Naive B cell (primary cell): ENCODE results near the gene SPATA46. TPM values are rescaled to one million over a fixed set of nuclear protein-coding genes. Genes with fewer than 3 reads are reported as not detected.
"Not testable (repeated sequence)": the region's sequence is repeated elsewhere in the genome, so short reads cannot be mapped to it uniquely, and the experiment has no call there.

Experiments used
- ATAC-seq, 2 donors: fragments of 150-1000 bp; cut with Tn5 transposase; 2 replicates each; pipeline ENCODE4 v1.10.0; 2021; ENCODE audit warnings: low read depth in 2 of 2, mild to moderate bottlenecking in 2 of 2, moderate library complexity in 2 of 2
- DNase-seq: peaks from one replicate; pipeline ENCODE4 v3.0.0; 2022
- H3K27ac Mint-ChIP-seq, 6 donors: one replicate each; pipeline ENCODE4 v1.8.0; 2020 to 2022; ENCODE audit warnings: mild to moderate bottlenecking in 6 of 6, mixed read lengths in 6 of 6, moderate library complexity in 5 of 6, inconsistent platforms in 2 of 6
- H3K27me3 Mint-ChIP-seq, 3 donors: one replicate each; pipeline ENCODE4 v1.8.0; 2021 to 2022; ENCODE audit warnings: mixed read lengths in 3 of 3, mild to moderate bottlenecking in 1 of 3
- H3K36me3 Mint-ChIP-seq, 2 donors: one replicate each; pipeline ENCODE4 v1.8.0; 2020 to 2022; ENCODE audit warnings: mixed read lengths in 2 of 2, inconsistent platforms in 1 of 2, mild to moderate bottlenecking in 1 of 2
- H3K4me1 Mint-ChIP-seq, 3 donors: one replicate each; pipeline ENCODE4 v1.8.0; 2020 to 2022; ENCODE audit warnings: mixed read lengths in 3 of 3, inconsistent platforms in 1 of 3, mild to moderate bottlenecking in 1 of 3, moderate library complexity in 1 of 3
- H3K4me3 Mint-ChIP-seq, 8 donors: one replicate each; pipeline ENCODE4 v1.8.0; 2020 to 2022; ENCODE audit warnings: mild to moderate bottlenecking in 8 of 8, mixed read lengths in 8 of 8, moderate library complexity in 8 of 8, inconsistent platforms in 2 of 8
- H3K9me3 Mint-ChIP-seq, 7 donors: one replicate each; pipeline ENCODE4 v1.8.0; 2020 to 2022; ENCODE audit warnings: mixed read lengths in 7 of 7, mild to moderate bottlenecking in 5 of 7, inconsistent platforms in 2 of 7, moderate library complexity in 1 of 7
- polyA plus RNA-seq, 6 donors: library from polyadenylated mRNA; unstranded; fragments of 300-500 nt; fragmentation: Illumina TruSeq; gene quantifications; one replicate each; pipeline ENCODE4 v1.2.3, GENCODE V29; 2021; ENCODE audit warnings: low read depth in 6 of 6

Gene SPATA46
- polyA plus RNA-seq, 6 donors from 2014 or later, result not detected

DNA sequence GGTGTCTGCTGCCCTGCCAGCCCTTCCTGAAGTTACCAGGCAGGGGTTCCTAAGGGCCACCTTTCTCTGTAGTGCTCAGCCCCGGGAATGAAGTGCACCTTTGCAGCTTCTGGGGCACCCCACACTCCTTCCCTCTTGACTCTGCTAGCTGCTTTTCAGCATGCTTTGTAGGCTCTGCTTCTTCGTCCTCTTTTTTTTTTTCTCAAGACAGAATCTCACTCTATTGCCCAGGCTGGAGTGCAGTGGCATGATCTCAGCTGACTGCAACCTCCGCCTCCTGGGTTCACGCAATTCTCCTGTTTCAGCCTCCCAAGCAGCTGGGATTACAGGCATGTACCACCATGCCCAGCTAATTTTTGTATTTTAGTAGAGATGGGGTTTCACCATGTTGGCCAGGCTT is 24.8 kb downstream of the SPATA46 start:
- not testable (repeated sequence) for H3K4me3 Mint-ChIP-seq, DNase-seq, ATAC-seq, H3K4me1 Mint-ChIP-seq, H3K36me3 Mint-ChIP-seq, H3K9me3 Mint-ChIP-seq
- Mint-ChIP-seq H3K27me3 (peaks cover 8 to 51% (median 22%) of the 10 kb centered on the region in 3 donors), H3K27ac (peak overlapping the region in 1 of 6 donors; percentile 28)

DNA sequence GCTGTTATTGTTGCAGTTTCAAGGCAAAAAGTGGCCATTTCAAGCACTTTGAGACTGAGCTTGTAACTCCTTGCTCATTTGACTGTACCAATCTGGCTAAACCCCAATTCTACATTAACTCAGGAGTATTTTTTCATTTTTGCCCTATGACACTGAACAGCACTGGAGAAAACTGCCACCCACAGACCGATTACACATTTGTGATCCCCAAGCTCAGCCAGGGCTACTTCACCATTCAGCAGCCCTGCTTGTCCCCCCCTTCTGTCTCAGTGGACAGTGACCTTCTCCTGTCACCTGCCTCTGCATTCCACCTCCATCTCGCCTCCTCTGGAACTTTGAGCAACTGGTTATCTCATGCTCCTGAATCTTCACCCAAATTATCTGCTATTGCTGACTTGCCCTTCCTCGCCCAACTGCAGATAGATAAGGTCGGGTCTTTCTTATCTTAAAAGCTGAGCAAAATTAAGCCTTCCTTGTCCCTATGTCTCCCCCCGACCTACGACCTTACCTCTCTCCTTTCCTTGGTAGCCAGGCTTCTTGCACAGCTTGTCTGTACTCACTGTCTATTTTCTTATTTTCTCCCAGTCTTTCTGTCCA is 25.3 kb downstream of the SPATA46 start:
- Mint-ChIP-seq H3K27ac (peak overlapping the region in 1 of 6 donors; percentile 60), H3K27me3 (peaks cover 8 to 48% (median 20%) of the 10 kb centered on the region in 3 donors), H3K9me3 (no peaks in the 10 kb centered on the region), H3K36me3 (no peaks in the 10 kb centered on the region), H3K4me1 (no peaks in the 10 kb centered on the region), H3K4me3 (no peak overlapping the region)
- DNase-seq, result no peak
- no peak for ATAC-seq

DNA sequence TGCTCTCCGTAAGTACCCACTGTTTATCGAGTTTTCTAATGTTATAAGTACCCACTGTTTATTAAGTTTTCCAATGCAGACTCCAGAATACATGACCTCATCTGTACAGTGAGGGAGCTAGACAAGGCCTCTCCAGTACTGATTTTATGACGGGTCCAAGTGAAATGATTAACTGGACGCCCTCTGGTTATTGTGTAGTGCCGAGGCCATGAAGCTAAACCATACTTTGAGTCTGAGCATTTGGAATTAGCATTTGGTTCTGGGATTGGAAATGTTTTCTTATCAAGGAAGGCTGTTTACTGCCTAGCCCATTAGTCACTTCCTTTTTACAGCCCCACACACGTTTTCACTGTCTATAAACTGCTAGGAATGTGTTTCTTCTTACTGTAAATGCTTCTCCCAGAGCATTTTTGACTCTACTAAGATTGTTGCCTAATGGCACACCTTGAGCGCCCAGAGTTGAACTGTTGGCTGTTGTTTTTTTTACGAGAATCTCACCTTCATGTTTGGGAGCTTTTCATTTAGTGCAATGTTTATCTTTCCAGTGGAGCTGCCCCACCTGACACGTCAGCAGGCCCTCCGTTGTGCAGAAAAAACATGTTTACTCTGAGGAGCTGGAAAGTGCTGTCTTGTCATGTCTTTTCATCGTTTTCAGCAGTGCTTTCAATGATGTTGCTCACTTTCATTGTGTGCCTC is 26.9 kb downstream of the SPATA46 start:
- Mint-ChIP-seq H3K9me3 (no peaks in the 10 kb centered on the region), H3K36me3 (no peaks in the 10 kb centered on the region), H3K4me1 (no peaks in the 10 kb centered on the region), H3K4me3 (no peak overlapping the region), H3K27ac (no peak overlapping the region), H3K27me3 (peaks cover 0 to 38% (median 15%) of the 10 kb centered on the region in 3 donors)
- DNase-seq, result no peak
- no peak for ATAC-seq

DNA sequence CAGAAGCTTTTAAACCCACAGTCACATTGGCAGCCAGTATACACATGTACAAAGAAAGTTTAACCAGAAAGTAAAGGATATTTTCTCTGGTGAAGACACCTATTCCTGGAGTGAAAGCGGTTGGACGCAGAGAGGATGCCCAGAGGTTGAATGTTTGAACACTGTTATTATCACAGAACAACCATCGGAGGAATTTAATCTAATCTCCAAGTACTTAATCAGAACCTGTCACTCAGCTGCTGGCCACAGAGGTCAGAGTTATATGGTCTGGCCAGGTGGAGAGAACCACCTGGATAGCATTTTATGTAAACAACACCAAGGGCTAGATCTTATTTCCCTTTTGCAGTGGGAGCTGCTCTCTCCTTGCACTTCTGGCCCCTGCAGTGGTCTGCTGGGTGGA is 29.4 kb downstream of the SPATA46 start:
- Mint-ChIP-seq H3K27me3 (peaks cover 11 to 34% (median 14%) of the 10 kb centered on the region in 3 donors), H3K4me1 (no peaks in the 10 kb centered on the region), H3K9me3 (no peaks in the 10 kb centered on the region), H3K36me3 (no peaks in the 10 kb centered on the region), H3K4me3 (no peak overlapping the region), H3K27ac (no peak overlapping the region)
- DNase-seq, result no peak
- no peak for ATAC-seq

DNA sequence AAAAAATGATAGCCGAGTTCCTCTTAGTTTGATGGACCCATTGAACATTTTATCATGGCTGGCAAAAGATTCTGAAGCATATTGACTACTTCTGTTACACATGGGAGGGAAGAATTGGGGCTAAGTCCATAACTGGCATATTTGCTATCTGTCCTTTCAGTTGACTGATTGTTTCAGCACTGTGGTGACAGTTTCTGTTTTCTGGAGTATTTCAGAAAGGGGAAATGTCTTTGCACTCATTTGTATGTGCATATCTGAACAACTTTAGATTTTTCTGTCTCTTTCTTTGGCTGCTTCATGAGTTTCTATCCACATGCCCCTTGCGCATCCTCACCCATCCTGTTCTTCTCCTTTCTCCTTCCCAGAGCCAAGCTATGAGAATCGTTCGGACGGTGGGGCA is 33.2 kb downstream of the SPATA46 start:
- H3K27ac Mint-ChIP-seq, result no peak overlapping the region
- no peak for DNase-seq
- no peaks in the 10 kb centered on the region for H3K4me1 Mint-ChIP-seq
- H3K36me3 Mint-ChIP-seq, result no peaks in the 10 kb centered on the region
- peaks cover 20 to 28% (median 27%) of the 10 kb centered on the region in 3 donors for H3K27me3 Mint-ChIP-seq
- ATAC-seq, result no peak
- H3K4me3 Mint-ChIP-seq, result no peak overlapping the region
- no peaks in the 10 kb centered on the region for H3K9me3 Mint-ChIP-seq

DNA sequence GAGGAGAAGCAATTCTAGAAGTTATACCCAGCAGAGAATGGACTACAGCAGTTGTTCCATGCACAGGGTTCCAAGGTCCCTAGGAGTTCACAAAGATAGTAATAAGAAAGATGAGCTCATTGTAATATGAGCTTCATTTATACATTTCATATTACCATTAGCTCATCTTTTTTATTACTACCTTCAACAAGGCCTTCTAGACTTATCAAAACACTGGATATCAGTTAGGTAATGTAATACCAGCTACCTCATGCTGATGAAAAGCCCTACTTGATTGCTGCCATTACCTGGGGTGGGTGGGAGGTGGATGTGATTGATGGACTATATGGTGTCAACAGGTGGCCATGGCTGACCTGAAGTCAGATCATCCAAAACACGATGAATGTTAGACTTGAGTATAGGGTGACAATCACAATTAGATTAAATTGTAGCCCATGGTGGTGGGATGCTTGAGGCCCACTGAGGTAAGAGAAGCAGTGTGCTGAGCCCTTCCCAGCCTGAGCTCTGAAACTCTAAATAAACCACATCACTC is 34.1 kb downstream of the SPATA46 start:
- no peaks in the 10 kb centered on the region for H3K36me3 Mint-ChIP-seq
- no peaks in the 10 kb centered on the region for H3K4me1 Mint-ChIP-seq
- ATAC-seq (no peak), DNase-seq (no peak)
- peaks cover 20 to 26% (median 24%) of the 10 kb centered on the region in 3 donors for H3K27me3 Mint-ChIP-seq
- no peak overlapping the region for H3K27ac Mint-ChIP-seq
- no peak overlapping the region for H3K4me3 Mint-ChIP-seq
- H3K9me3 Mint-ChIP-seq, result no peaks in the 10 kb centered on the region

DNA sequence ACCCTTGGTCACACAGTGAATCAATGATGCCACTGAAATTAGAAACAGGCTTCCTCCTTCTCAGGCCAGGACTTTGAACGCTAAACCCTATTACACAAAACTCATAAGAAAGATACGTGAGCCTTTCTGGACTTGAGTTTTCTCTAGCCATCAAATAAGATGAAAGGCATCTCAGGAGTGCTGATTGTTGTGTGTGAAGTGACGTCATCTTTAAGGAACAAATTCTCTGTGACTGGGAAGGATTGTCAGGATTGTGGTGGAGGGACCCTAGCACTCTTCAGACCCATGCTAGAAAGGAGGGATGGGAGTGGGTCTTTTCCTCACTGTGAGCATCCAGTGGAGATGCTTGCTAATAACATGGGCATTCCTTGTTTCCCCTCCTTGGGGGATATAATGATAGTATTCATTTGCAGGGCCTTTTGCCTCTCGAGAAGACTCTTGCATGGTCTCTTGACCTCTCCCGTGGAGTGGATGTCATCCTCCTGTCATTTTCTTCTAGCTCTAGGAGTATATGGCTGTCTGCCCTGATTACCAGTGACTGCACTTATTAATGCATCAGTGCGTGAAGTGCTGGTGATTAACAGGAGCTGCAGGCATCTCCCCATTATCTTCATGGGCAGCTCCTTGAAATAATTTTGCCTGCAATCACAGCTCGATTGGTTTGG is 39.9 kb downstream of the SPATA46 start:
- Mint-ChIP-seq H3K4me1 (no peaks in the 10 kb centered on the region), H3K4me3 (no peak overlapping the region), H3K36me3 (no peaks in the 10 kb centered on the region), H3K27me3 (peaks cover 9 to 49% (median 30%) of the 10 kb centered on the region in 3 donors), H3K9me3 (no peaks in the 10 kb centered on the region), H3K27ac (no peak overlapping the region)
- no peak for ATAC-seq
- DNase-seq, result no peak

DNA sequence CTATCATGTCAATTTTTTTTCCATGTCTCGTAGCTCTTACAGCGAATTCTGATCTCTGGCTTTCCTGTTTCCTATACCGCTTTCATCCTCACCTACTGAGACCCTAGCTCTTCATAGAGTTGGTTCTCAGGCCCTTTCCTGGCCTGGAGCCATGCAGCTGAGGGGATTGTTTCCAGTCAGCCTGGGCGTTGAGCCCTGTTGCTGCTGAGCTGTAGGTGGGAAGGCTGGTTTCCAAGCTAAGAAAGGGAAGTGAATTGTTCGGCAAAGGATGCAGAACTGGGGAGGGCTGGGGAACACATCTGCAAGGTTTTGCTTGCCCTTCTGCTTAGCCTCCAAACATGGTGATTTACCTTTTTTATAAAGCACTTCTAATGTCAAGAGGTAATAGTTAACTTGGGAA is 41.5 kb downstream of the SPATA46 start:
- H3K27ac Mint-ChIP-seq, result no peak overlapping the region
- no peaks in the 10 kb centered on the region for H3K9me3 Mint-ChIP-seq
- no peaks in the 10 kb centered on the region for H3K36me3 Mint-ChIP-seq
- H3K27me3 Mint-ChIP-seq, result peaks cover 17 to 49% (median 41%) of the 10 kb centered on the region in 3 donors
- no peak for DNase-seq
- no peaks in the 10 kb centered on the region for H3K4me1 Mint-ChIP-seq
- ATAC-seq, result no peak
- H3K4me3 Mint-ChIP-seq, result no peak overlapping the region

DNA sequence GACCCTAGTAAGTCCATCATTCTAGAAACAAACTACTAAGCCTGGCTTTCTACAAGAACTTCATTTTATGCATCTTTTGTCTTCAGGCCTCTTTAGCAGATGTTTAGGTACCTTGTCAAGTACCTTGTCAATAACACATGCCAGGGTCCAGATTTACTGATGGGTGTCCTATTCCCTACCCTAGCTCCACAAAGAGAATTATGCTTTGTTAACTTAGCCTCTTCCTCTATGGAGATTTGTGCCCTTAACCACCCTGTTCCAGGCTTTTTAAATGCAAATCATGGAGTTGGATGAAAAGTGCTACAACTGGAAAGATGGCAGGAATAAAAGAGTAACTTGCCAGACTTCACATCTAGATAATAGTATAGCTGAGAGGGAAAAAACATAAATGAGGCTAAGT is 42.7 kb downstream of the SPATA46 start:
- DNase-seq (no peak), ATAC-seq (no peak)
- Mint-ChIP-seq H3K4me3 (no peak overlapping the region), H3K27me3 (peaks cover 17 to 44% (median 36%) of the 10 kb centered on the region in 3 donors), H3K9me3 (no peaks in the 10 kb centered on the region), H3K4me1 (no peaks in the 10 kb centered on the region), H3K36me3 (no peaks in the 10 kb centered on the region), H3K27ac (no peak overlapping the region)

DNA sequence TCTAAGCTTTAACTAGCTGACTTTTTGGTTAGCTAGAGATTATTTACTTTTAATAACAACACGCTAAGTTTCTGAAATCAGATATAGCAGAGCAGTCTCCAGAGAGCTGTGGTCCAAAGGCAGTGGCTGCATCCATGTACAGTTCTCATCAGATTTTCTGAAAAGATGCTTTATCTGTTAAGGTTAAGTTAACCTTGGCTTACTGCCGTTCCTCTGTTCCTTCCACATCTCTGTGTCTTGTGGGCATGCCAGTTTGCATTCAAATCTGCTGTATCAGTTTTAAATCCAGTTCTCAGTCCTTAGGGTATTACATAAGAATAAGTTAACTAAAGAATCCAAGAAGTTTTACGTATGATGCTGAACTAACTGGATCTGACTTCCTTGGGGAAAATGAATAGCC is 46.8 kb downstream of the SPATA46 start:
- no peak for ATAC-seq
- no peak for DNase-seq
- no peaks in the 10 kb centered on the region for H3K9me3 Mint-ChIP-seq
- no peaks in the 10 kb centered on the region for H3K36me3 Mint-ChIP-seq
- H3K4me1 Mint-ChIP-seq, result no peaks in the 10 kb centered on the region
- no peak overlapping the region for H3K27ac Mint-ChIP-seq
- H3K4me3 Mint-ChIP-seq, result no peak overlapping the region
- H3K27me3 Mint-ChIP-seq, result peaks cover 13 to 39% (median 19%) of the 10 kb centered on the region in 3 donors

DNA sequence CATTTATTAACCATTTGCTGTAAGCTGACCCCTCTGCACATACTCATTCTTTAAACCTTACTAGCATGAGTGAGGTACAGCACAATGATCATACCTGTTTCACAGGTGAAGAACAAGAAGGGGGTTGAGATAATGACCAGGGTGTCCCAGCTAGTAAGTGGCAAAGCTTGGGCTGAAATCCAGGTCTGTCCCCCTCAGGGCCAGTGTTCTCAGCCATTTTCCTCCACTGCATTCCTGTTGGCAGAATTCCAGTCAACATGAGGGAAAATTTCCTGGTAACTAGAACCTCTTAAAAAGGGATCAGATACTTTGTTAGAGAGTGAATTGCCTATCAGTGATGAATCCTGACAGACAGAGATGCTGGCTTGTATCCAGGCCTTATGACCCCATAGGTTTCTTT is 48.1 kb downstream of the SPATA46 start:
- H3K27ac Mint-ChIP-seq, result no peak overlapping the region
- no peak overlapping the region for H3K4me3 Mint-ChIP-seq
- no peak for DNase-seq
- no peaks in the 10 kb centered on the region for H3K4me1 Mint-ChIP-seq
- peaks cover 13 to 34% (median 18%) of the 10 kb centered on the region in 3 donors for H3K27me3 Mint-ChIP-seq
- no peak for ATAC-seq
- H3K9me3 Mint-ChIP-seq, result no peaks in the 10 kb centered on the region
- no peaks in the 10 kb centered on the region for H3K36me3 Mint-ChIP-seq

DNA sequence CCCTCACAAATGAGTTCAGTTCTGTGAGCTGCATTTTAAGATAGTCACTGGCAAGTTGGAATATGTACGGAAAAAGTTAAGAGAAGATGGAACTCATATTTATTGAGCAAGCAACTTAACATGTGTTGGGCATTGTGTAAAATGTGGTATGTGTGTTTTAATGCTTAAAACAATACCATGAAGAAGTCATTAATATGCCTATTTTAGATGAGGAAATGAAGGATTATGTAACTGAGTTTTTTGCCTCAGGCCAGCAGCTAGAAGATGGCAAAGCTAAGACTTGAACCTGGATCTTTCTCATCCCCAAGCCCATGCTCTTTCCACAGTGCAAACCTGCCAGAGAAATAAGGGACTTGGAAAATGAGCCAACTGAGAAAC is 48.9 kb downstream of the SPATA46 start:
- H3K36me3 Mint-ChIP-seq, result no peaks in the 10 kb centered on the region
- H3K27ac Mint-ChIP-seq, result no peak overlapping the region
- ATAC-seq, result no peak
- DNase-seq, result no peak
- peaks cover 13 to 38% (median 22%) of the 10 kb centered on the region in 3 donors for H3K27me3 Mint-ChIP-seq
- H3K4me3 Mint-ChIP-seq, result no peak overlapping the region
- no peaks in the 10 kb centered on the region for H3K4me1 Mint-ChIP-seq
- no peaks in the 10 kb centered on the region for H3K9me3 Mint-ChIP-seq

DNA sequence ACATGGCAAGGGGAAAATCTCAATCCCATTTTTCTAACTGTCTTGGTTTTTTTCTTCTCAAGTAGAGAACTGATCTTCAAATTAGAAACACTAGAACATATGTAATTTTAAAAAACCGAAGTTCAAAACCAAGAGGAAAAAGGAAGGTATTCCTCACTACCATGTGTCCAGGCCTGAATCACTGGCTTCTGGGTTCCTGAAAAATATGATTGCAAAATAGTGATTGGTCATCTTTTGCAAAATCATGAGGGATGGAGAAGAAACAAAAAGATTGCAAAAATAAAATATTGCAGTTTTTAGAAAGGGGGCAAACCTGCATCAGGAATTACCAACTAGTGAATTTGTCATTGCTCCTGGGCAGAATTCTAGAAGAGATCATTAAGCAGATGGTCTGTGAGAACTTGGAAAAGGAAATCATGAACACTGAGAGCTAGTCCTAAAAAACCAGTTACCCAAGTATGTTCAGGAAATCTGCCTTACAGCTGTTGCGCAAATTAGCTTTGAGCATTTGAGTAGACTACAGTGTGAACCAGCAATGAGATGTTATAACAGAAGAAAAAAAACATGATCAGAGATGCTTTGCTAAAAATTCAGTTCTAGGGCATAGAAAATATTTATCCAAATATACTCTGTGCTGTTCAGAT is 49.4 kb downstream of the SPATA46 start:
- DNase-seq (no peak), ATAC-seq (no peak)
- Mint-ChIP-seq H3K9me3 (no peaks in the 10 kb centered on the region), H3K27me3 (peaks cover 13 to 40% (median 26%) of the 10 kb centered on the region in 3 donors), H3K4me1 (no peaks in the 10 kb centered on the region), H3K27ac (no peak overlapping the region), H3K36me3 (no peaks in the 10 kb centered on the region), H3K4me3 (no peak overlapping the region)
